Measurements from ENCODE around the gene FMN1.

FMN1 gene

DNA sequence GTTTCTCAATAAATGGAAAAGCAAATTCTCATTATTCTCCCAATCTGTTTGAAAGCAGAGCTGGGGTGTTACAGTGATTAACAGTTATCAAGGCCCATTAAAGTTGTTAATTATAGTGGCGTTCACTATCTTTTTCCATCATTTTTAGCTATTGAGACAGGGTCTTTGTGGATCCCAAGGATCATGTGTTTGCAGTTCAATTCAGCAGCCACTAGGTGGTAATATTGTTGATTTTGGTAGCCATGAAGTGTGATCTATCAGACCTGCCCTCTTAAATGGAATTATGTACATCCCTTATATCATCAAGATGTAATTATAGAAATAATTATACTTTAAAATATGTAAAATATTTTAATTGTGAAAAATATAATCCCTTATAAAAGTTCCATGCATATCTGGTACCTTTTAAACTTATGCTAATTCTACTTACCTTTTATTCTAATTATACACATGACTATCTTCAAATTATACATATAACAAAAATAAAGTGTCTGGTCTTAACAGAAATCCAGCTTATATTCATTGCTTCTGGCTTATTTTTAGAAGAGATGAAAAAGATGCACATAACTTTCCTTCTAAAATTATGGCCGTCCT lies 350.3 kb downstream of the FMN1 start:
- no peak for DNase-seq

DNA sequence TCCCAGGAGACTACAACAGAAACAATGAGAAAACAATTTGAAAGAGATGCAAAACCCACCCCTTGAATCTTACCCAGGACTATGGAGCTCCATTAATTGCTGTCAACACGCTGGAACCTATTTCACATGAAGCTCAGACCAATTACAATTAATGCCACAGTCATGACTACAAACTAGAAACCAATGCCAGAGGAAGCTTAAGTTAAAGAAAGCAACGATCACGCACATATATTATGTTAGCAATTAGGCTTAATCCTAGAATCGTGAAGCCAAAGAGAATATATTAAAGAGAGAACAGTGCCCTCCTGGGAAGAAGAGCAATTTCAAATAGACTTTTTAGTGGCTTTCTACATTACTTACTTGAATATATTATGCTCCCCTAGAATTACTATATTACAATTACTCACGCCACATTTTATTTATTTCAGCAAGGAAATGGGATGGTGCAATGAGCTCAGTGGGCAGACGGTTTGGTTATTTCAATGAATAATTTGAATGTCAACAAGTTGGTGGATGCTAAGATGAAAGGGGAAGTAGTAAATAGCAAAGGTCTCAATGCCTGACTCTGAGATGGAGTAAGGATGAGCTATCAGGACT lies 351.2 kb downstream of the FMN1 start:
- DNase-seq: no peak

DNA sequence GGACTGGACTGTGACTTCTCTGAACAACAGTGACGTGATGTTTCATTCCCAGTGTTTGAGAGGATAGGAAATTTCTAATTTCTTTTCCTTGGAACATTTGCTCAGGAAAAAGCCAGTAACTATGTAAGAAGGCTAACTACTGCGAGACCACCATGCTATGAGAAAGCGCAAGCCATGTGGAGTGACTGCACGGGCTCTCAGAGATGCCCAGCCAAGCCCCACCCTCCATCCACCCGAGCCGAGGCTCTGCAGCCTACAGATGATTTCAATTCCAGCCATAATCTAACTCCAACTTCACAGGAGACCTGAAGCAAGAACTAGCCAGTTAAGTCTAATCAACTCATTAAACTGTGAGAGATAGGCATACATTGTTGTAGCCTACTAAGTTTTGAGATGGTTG lies 352.4 kb downstream of the FMN1 start:
- DNase-seq: no peak

DNA sequence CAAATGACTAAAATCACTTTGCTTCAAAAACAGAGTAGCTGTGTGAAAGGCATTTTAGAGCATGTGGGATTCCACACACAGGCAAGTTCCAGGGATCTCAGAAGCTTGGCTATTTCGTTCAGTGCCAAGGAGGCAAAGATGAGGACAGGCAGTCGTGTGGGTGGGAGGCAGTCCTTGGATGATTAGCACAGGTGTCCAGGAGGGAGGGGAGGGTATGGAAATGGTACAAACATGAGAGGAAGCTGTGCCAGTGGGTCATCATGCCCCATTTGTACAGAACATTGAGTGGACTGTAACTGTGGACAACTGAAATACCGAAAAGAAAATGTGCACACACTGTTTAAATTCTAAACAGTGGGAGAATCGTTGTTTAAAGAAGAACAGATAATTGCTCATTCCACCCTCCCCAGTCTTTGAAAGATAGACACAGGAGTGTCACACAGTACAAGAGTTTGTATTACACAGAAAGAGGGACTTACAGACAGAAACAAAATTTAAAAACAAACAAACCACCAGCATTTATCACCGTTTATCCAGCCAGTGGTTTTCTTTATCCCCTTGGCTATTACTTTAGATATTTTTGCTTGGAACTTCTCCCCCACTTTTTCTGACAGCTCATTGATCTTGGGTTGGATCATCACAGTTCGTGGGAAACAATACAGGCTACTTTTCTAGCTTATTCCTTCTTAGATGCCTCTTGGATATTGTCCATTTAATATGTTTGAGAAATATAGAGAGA lies 353.8 kb downstream of the FMN1 start:
- DNase-seq: no peak

DNA sequence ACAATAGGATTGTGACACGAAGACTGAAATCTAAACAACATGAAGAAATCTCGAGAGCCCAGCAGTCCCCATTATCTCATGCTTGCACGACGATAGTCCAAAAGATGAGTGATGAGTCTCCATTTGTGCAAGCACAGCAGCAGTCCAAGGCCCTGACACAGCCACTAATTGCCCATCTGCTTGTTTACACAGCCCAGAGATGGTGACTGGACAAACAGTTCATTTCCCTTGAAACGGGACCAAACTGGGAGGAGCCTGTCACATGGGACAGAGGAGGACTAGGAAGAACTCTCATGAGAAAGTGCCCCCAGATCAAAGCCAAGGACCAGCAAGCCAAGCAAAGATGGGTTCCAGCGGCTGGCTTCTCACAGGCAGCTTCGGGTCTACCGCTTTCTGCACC lies 355.7 kb downstream of the FMN1 start:
- no peak for DNase-seq

DNA sequence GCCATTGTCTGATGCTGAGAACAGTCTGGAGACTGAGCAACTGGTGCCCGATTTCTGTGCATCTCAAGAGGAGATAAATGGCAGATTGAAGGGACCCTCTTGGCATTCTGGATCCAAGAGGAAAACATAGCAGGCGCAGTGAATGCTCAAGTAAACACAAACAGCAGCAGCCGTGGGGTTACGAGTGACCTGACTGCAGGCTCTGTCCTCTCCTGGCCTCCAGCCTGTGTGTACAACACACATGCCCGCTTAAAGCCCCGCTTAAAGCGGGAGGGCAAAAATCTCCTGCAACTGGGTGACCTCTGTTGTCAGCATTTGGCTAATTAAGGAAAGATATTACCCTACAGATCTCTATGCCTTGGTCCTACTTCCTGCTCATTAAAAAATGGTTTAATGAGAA lies 356.2 kb downstream of the FMN1 start:
- DNase-seq: no peak

DNA sequence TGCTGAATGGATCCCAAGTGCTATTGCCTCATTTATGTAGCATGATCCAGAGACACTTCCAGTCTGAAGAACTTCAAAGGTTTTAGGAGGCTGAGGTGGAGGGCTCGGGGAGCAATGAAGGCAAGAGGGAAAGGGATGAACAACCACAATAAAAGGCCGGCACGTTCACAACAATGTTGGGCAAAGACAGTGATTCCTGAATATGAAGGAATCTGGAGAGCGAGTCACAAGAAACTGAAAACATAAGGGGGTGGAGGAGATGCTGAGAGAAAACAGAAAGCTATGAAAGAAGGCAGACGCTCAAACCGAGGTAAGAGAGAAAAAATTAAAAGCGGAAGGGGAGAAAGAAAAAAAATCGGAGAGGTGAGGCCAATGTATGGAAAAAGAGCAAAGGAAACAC lies 356.6 kb downstream of the FMN1 start:
- DNase-seq: no peak

DNA sequence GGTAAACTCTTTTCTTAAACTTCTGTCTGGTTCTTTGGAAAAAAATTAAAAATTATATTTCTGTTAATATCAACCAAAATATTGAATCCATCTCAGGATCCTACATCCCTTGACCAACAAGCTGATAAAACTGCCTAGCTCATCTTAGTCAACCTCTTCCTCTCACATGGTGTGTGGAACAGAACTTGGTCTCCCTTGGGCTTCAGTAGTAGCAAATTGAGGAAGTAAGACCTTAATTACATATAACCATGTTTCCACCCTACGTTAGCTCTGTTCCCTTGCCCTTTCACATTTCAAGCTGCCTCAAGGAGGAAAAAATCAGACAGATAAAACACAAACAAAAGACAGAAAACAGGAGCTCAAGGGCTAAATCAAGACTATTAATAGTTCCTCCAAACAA lies 360.4 kb downstream of the FMN1 start:
- no peak for DNase-seq

DNA sequence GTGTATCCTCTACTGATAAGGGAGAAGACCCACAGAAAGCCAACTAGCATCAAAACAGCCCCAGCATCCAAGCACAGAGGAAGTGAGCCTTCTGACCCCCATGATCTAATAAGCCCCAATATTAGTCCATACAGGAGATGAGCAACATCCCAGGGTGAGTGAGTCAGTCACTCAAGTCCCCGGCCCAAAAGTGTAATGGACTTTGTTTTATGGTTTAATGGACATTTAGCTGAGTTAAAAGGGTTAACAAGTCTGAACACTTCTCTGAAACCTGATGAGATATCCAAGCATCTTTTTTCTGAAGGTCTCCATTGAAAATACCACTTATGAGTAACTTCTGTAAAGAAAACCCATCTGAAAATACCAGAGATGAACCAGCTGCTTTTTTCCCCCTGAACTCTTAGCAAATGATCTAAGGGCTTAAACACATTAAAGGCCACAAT lies 361.1 kb downstream of the FMN1 start:
- DNase-seq: no peak

DNA sequence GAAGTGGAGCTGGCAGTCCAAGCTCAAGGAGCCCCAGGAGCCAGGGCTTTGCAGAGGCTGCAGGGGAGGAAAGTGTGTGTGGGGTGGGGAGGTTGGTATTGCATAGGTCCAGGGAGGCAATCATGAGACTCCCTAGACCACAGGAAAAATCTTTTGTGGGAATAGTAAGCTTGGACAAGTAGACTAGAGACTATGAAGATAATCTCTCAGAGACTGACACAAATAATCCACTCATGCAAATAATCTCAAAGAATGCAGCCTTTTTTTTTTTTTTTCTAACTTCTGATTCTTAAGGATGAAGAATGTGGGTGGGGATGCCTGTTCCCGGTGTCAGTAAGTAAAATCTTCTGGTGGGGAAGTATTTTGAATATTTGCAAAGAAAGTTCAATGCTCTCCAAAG lies 363.0 kb downstream of the FMN1 start:
- DNase-seq: no peak

DNA sequence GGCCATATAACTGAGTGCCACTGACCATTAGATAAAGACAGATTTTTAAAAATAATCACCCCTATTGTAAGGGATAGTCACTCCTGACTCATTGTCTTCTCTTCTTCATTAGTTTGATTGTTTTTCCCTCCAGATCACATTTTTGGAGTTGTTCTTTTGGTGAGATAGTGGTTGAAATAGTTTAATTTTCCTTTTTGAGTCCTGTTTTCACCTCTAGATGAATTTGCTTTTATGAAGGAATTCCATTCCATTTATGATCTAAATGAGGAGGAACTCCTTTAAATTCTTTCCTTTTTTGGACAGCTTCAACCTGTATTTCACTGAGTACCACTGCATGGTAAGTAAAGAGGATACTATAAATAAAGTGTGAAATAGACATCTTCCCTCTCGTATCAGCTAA lies 364.3 kb downstream of the FMN1 start:
- no peak for DNase-seq

DNA sequence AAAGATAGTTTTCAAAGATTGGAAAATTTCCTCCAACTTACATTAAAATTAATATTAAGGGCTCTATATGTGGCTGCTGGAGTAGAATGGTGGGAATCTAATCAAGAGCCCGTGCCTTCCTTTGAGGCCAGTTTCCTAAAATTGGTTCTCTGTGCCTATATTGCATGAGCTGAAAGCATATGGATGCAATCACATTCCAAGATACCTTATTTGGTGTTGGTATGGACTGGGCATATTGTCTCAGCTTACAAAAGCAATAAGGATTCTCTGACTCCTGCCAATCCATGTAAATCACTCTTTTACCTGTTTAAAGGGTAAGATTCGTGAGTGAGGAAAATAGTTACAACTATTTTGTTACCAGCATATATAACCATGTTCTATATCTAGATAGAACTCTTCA lies 365.1 kb downstream of the FMN1 start:
- DNase-seq: no peak

DNA sequence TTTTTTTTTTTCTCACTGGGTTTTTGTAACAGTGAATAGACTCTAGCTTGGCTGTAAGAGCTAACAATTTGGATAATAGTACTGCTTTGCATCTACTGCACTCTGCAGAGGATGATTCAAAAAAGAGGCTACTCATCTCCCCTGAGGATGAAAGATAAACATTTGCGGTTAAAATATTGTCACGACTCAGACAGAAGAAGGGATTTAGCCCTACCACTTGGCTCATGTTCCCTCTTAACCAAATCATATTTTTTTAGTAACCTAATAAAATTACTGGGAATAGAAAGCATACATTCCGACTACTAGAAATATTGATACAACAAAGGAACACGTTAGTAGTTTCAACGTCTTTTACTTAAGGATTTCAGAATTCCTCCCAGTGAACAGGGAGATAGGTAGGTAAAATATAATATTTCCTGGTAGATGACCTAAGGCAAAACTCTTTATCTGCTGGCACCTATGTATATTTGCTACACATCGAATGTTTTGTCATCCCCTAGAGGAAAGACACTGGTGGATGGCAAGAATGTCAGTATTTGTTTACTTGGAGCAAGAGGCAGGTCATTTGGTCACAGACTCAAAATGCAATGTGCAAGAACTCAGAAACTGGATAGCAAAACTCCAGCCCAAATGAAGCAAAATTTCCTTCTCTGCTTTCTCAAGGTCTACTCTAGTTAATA lies 365.9 kb downstream of the FMN1 start:
- no peak for DNase-seq

DNA sequence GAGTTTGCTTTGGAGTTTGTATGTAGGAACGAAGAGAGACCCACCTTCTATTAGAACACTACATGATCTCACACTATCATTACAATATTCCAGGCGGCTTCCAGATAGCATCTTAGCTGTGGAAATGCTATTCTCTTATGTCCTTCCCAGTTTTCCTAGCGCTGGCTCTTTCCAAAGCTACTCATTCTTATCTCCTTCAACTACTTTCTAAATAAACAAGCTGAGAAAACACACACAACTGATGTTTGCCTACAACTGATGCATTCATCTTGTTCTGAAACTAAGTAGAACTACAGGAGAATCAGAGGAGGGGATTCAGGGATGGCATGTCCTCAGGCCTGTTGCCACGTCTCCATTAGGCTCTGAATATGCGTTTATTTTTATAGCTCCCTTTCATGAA lies 367.8 kb downstream of the FMN1 start:
- DNase-seq: no peak

DNA sequence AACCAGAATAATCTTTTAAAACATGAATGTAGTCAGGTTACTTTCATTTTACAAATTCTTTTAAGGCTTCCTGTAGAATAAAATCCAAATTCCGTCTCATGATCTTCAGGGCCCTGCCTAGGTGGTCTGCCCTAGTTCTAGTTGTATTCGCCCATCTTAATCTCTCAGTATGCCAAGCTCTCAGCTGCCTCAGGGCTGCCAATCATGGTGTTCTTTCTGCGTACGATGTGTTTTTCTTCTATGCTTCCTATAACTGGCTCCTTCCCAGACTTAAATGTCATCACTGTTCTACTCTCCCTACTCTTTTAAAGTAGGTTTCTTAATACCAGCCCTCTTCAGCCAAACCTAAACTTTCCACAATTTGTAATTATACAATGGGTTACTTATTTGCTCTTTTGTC lies 369.3 kb downstream of the FMN1 start:
- no peak for DNase-seq

DNA sequence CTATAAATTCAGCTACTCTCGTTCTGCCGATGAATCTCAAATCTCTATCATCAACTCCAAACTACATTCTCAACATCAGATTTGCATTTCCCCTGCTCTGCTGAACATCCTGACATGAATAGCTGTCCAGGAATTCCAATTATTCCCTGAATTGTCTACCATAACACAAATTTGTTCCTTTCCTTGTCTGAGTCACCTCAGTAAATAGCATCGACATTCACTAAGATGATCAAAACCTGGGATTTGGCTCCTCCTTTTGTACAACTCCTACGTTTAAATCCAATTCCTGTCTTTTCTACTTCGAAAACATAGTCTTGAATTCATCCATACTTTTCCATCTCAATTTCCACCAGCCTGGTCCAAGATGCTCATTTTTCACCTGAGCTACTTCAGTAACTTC lies 369.7 kb downstream of the FMN1 start:
- DNase-seq: no peak

DNA sequence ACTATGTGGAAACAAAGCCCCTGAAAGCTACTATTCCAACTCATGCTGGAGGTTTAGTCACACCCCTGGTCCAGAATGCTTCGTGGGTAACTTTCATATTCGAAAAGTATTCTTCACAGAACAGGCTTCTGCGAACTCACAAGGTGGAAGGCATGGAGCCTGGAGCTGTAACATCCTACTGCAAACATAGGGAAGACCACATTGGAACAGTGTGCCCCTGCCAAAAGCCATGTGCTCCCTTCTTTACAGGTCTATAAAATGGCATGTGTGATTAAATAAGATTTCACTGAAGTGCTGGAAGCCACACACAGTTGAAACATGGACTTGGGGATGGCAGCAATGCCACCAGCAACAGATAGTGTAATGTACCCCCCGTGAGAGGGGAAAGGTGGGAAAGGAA lies 370.8 kb downstream of the FMN1 start:
- no peak for DNase-seq

DNA sequence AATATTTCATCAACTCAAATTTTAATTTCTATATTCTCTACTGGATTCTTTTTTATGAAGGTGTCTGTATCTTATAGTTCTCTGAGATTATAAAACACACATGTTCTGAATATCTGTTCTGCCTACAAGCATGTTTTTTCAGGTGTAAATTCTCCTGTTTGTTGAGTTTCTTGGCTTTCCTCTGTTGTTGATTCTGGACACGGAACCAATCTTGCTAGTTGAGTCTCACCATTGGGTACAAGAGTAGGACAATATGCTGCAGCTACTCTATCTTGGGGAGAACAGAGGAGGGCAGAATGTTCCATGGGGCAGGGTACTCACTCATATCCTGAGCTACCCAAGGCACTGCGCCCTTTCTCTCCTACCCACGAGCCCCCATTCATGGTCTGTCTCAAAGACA lies 371.8 kb downstream of the FMN1 start:
- DNase-seq: no peak

DNA sequence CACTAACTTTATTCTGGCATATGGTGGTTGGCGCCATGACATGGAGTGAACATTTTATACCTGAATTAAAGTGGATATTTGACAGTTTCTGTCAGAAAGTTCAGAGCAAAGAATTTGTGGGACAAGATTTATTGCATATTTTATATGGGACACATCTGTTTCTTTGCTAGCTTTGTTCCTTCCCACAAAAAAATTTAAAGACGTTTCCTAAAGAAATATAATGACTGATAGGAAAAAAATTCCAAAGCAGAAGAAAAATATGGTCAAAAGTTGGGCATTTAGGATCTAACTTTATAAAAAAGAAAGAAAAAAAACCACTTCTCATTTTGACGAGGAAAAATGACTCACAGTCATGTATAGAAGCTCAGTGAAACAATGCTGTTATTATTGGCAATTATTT lies 375.1 kb downstream of the FMN1 start:
- DNase-seq: no peak

DNA sequence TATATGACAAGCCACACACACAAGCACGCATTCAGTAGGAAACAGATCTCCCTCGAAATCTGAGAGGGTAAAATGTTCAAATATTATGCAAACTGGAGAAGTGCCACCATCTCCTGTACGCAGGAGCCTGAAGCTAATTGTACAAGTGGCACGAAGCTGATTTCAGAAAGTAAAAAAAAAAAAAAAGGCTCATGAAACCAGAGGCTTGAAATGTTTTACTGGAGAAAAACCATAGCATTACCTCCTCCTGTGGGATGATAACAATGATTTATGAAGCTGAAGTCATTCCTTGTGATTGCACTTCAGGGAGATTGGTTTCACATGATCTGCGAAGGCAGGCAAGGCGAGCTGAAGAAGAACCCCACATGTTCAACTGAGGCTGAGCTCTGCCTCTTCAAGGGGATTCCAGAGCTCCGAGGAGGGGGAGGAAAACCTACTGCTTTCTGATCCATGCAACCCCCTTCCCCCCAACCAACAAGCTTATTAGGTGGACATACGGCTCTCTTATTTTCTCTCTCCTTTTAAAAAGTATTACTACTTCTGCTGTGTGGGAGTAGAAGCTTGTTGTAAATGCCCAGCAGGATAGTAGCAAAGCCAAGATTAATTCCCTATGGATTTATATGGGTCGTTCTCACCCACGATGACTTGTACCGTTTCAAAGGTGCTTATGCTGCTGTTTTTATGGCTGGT lies 375.6 kb downstream of the FMN1 start:
- peak; percentile 93 for DNase-seq

DNA sequence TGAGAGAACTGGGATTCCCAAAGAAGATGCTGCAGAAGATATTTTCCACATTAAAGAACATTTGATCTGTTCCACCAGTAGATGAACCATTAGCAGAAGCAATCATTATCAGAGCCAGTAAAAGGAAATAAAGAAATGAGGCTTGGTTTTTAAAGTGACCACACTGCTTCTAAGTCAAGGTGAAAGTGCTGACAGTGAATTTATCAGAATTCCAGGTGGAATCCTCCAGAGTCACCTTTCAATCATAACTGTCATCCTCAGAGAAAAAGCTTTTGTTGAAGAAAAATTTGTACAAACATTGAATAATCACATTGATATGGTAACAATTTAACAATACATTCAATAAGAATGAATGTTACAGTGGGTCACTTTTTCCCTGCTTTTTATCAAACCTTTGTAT lies 376.9 kb downstream of the FMN1 start:
- no peak for DNase-seq

DNA sequence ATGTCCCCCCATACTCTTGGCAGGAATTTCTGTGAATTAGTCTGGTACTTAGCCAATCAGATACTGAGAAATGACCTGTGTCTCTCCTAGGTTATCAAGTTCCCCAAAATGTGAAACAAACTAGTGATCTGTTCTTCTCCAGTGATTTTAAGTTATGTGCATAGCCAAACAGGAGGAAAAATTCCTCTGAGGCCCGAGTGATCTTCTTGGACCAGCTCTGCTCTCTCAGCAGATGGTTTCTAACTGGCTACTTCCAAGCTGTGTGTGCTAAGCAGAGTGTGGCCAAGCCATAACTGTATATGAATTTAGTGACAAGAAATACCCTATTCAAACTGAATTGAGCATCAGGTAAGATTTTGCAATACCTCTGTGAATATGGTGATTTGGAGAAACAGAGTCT lies 387.2 kb downstream of the FMN1 start:
- DNase-seq: no peak

DNA sequence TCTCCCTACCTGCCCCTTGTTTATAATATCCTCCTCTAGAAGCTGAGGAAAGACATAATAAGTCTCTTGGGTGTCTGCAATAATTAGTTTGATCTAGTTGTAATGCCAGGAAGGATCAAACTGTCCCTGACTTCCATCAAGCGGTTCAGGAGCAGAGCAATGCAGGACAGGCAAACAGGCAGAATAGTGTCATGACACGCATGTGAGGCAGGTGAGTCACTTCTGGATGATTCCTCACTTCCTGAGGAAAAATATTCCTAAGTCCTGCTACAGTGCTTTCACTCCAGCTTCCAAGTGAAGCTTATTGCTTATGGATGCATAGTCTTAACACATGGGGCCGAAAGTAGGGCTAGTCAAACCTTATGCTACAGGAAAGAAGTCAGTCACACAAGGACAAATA lies 390.9 kb downstream of the FMN1 start:
- no peak for DNase-seq

Measured in NCI-H524 treated with DMSO at 0.1 percent for 48 hours (cell line).